SU-DHL-6 (cell line): ENCODE measurements around the gene DDX59.

ENCODE experiments used
- H2AFZ ChIP-seq: fragments of 200-600 bp; sonication (generic); 2 replicates; pipeline ENCODE4 v1.6.1; 2014; ENCODE audit warnings: low read depth, mild to moderate bottlenecking, moderate library complexity, mixed read lengths, antibody characterized with exemption, low read length; ENCODE audit not compliant: severe bottlenecking
- H3F3A ChIP-seq: fragments of 200-600 bp; shearing (Covaris generic); 2 replicates; pipeline ENCODE4 v1.6.0; 2016; ENCODE audit warnings: antibody characterized with exemption, mild to moderate bottlenecking; ENCODE audit not compliant: insufficient read depth
- H3K27ac ChIP-seq: fragments of 200-600 bp; sonication (generic); 2 replicates; pipeline ENCODE4 v1.5.1; 2016; ENCODE audit warnings: low read depth, mild to moderate bottlenecking, low read length, moderate library complexity, mixed read lengths
- H3K27me3 ChIP-seq: fragments of 200-600 bp; sonication (generic), shearing (Covaris generic); 2 replicates; pipeline ENCODE4 v1.6.0; 2014; ENCODE audit warnings: mild to moderate bottlenecking, low read length
- H3K36me3 ChIP-seq: fragments of 200-600 bp; sonication (generic); 2 replicates; pipeline ENCODE4 v1.6.1; 2014; ENCODE audit warnings: mild to moderate bottlenecking, low read length, mixed read lengths
- H3K4me2 ChIP-seq: fragments of 300-600, 200-600 bp; shearing (Covaris generic), sonication (generic); 2 replicates; pipeline ENCODE4 v1.6.0; 2014; ENCODE audit warnings: low read length, low read depth, mild to moderate bottlenecking; ENCODE audit not compliant: poor library complexity, severe bottlenecking
- H3K4me3 ChIP-seq: fragments of 200-600 bp; sonication (generic); 2 replicates; pipeline ENCODE4 v1.5.1; 2014; ENCODE audit warnings: antibody characterized with exemption, low read length, mild to moderate bottlenecking, mixed read lengths; ENCODE audit not compliant: insufficient read depth, poor library complexity, severe bottlenecking
- H3K79me2 ChIP-seq: fragments of 200-600 bp; sonication (generic); 2 replicates; pipeline ENCODE4 v1.6.1; 2014; ENCODE audit warnings: mild to moderate bottlenecking, low read length, moderate library complexity; ENCODE audit not compliant: insufficient read depth
- H3K9ac ChIP-seq: fragments of 200-600 bp; sonication (generic); 2 replicates; pipeline ENCODE4 v1.7.0; 2014; ENCODE audit warnings: mild to moderate bottlenecking, low read length
- H3K9me2 ChIP-seq: fragments of 200-600 bp; sonication (generic); replicated peaks from 2 replicates; pipeline ENCODE4 v1.6.1; 2014; ENCODE audit warnings: low read length; ENCODE audit not compliant: insufficient read depth
- H3K9me3 ChIP-seq: fragments of 200-600 bp; sonication (generic); 2 replicates; pipeline ENCODE4 v1.6.1; 2014; ENCODE audit warnings: low read length, mixed read lengths; ENCODE audit not compliant: insufficient read depth
- H4K20me1 ChIP-seq: fragments of 200-600 bp; sonication (generic); 2 replicates; pipeline ENCODE4 v1.6.1; 2014; ENCODE audit warnings: low read depth, mild to moderate bottlenecking, antibody characterized with exemption, low read length, moderate library complexity, mixed read lengths
- CTCF ChIP-seq: fragments of 200-600 bp; sonication (generic); IDR thresholded peaks from one replicate; pipeline ENCODE4 v1.5.1; 2017; ENCODE audit warnings: antibody characterized with exemption, mild to moderate bottlenecking, low read length, moderate library complexity; ENCODE audit not compliant: insufficient read depth, poor library complexity, severe bottlenecking
- EZH2phosphoT487 ChIP-seq: fragments of 200-600 bp; sonication (generic), shearing (Covaris generic); conservative IDR thresholded peaks from 2 replicates; pipeline ENCODE4 v1.6.1; 2018; ENCODE audit warnings: mild to moderate bottlenecking, antibody characterized with exemption, low read length, moderate library complexity, mixed read lengths

The DDX59 gene

GRCh38 chr1:200670242-200671118 is 773 bp upstream of the DDX59 start:
- peak overlapping the region; percentile 86 for H3K4me3 ChIP-seq
- H3K9me3 ChIP-seq: no peaks in the 10 kb centered on the region
- H3K9me2 ChIP-seq: no peaks in the 10 kb centered on the region
- peak overlapping the region; percentile 89 for H3K4me2 ChIP-seq
- H3K27me3 ChIP-seq: no peaks in the 10 kb centered on the region
- H4K20me1 ChIP-seq: no peaks in the 10 kb centered on the region
- H3K36me3 ChIP-seq: peaks cover 4% of the 10 kb centered on the region; the same call in 1 of the 2 replicates
- TF ChIP-seq EZH2phosphoT487 (no peak), CTCF (no peak)
- peak overlapping the region; percentile 65 for H3K27ac ChIP-seq
- peaks cover 16% of the 10 kb centered on the region; the same call in 1 of the 2 replicates for H3K79me2 ChIP-seq
- peak overlapping the region; percentile 97 for H3K9ac ChIP-seq
- H3F3A ChIP-seq: peaks cover 22% of the 10 kb centered on the region
- H2AFZ ChIP-seq: peak overlapping the region; percentile 43

GRCh38 chr1:200668514-200669313 is 993 bp downstream of the DDX59 start:
- Histone ChIP-seq H3K4me3 (peak overlapping the region; percentile 86), H2AFZ (peak overlapping the region; percentile 81), H3K4me2 (peak overlapping the region; percentile 93), H3K9me2 (no peaks in the 10 kb centered on the region), H3K79me2 (peaks cover 16% of the 10 kb centered on the region; the same call in 1 of the 2 replicates), H4K20me1 (no peaks in the 10 kb centered on the region), H3F3A (peaks cover 22% of the 10 kb centered on the region), H3K9ac (peak overlapping the region; percentile 97), H3K9me3 (no peaks in the 10 kb centered on the region), H3K27ac (peak overlapping the region; percentile 86), H3K36me3 (peaks cover 8% of the 10 kb centered on the region; the same call in 1 of the 2 replicates), H3K27me3 (no peaks in the 10 kb centered on the region)
- TF ChIP-seq CTCF: no peak

GRCh38 chr1:200666309-200666708 is 3.4 kb downstream of the DDX59 start:
- no peaks in the 10 kb centered on the region for H3K27me3 ChIP-seq
- no peaks in the 10 kb centered on the region for H4K20me1 ChIP-seq
- H3K27ac ChIP-seq: no peak overlapping the region
- no peak overlapping the region for H3K4me3 ChIP-seq
- peaks cover 16% of the 10 kb centered on the region; the same call in 1 of the 2 replicates for H3K79me2 ChIP-seq
- no peak overlapping the region for H2AFZ ChIP-seq
- no peaks in the 10 kb centered on the region for H3K9me2 ChIP-seq
- no peaks in the 10 kb centered on the region for H3K9me3 ChIP-seq
- peaks cover 16% of the 10 kb centered on the region; the same call in 1 of the 2 replicates for H3K36me3 ChIP-seq
- H3F3A ChIP-seq: peaks cover 16% of the 10 kb centered on the region
- H3K4me2 ChIP-seq: no peak overlapping the region
- no peak for TF ChIP-seq EZH2phosphoT487
- no peak for TF ChIP-seq CTCF
- H3K9ac ChIP-seq: no peak overlapping the region
